IPS-18a (cell line): ENCODE results near the gene IL1RAPL1.

Source experiments
- H3K27ac ChIP-seq: one replicate; pipeline ENCODE4 v1.5.1; 2013; ENCODE audit warnings: low read length
- H3K27me3 ChIP-seq: one replicate; pipeline ENCODE4 v1.6.1; 2013; ENCODE audit warnings: mild to moderate bottlenecking, low read length; ENCODE audit not compliant: control insufficient read depth, insufficient read depth
- H3K36me3 ChIP-seq: one replicate; pipeline ENCODE4 v1.6.1; 2013; ENCODE audit warnings: low read depth, low read length; ENCODE audit not compliant: control insufficient read depth
- H3K4me1 ChIP-seq: one replicate; pipeline ENCODE4 v1.6.1; 2013; ENCODE audit warnings: low read depth, low read length; ENCODE audit not compliant: control insufficient read depth
- H3K4me3 ChIP-seq: one replicate; pipeline ENCODE4 v1.5.1; 2013; ENCODE audit warnings: low read length
- H3K9ac ChIP-seq: one replicate; pipeline ENCODE4 v1.6.1; 2013; ENCODE audit warnings: mild to moderate bottlenecking, low read length, moderate library complexity
- H3K9me3 ChIP-seq: one replicate; pipeline ENCODE4 v1.6.1; 2013; ENCODE audit warnings: low read depth, low read length; ENCODE audit not compliant: control insufficient read depth

IL1RAPL1 gene

DNA sequence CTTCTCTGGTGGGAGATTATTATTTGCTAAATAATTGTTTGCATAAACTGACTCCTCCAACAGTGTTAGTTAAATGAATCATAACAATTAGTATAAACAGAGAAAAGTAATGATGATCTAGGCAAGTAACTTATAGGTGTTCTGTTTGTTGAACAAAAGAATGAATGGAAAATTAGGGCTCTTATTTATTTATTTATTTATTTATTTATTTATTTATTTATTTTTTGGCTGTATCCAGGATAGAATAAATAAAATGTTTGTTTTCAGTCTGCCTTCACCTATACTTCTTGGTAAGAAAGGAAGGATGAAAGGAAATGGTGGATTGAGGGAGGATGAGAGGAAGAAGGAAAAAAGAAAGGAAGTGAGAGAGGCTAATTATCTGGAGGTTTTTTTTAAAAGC is 1066.5 kb downstream of the IL1RAPL1 start:
- H3K4me1 ChIP-seq: no peaks in the 10 kb centered on the region
- H3K27me3 ChIP-seq: no peaks in the 10 kb centered on the region

DNA sequence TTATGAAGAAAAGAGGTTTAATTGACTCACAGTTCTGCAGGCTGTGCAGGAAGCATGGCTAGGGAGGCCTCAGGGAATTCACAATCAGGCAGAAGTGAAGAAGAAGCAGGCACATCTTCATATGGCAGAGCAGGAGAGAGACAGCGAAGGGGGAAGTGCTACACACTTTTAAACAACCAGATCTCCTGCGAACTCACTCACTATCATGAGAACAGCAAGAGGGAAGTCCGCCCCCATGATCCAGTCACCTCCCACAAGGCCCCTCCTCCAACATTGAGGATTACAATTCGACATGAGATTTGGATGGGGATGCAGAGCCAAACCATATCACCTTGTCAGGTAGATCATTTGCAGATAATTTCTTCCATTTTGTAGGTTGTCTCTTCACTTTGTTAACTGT is 1072.7 kb downstream of the IL1RAPL1 start:
- peaks cover 20% of the 10 kb centered on the region for H3K9me3 ChIP-seq
- H3K27me3 ChIP-seq: no peaks in the 10 kb centered on the region
- no peak overlapping the region for H3K27ac ChIP-seq
- H3K36me3 ChIP-seq: no peaks in the 10 kb centered on the region
- H3K4me3 ChIP-seq: no peak overlapping the region
- no peak overlapping the region for H3K9ac ChIP-seq
- H3K4me1 ChIP-seq: no peaks in the 10 kb centered on the region

More for the DNA sequence above, 1066.5 kb downstream of the IL1RAPL1 start:
- no peak overlapping the region for H3K4me3 ChIP-seq
- H3K9me3 ChIP-seq: peaks cover 24% of the 10 kb centered on the region
- H3K36me3 ChIP-seq: no peaks in the 10 kb centered on the region
- H3K9ac ChIP-seq: no peak overlapping the region
- H3K27ac ChIP-seq: no peak overlapping the region

DNA sequence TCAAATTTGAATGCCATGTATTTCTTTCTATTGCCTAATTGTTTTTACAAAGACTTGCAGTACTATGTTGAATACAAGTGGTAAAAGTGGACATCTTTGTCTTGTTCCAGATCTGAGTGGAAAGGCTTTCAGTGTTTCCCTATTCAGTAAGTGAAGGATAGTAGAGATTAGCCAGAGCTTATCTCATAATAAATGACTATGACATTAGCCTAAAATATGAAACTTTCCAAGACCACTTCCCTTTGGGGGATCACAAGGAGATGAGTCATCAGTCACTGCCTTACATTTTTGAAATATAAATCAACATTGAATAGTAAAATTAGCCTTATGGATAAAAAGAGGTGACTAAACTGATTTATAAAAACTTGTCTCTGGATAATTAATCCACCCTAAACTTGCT is 1074.0 kb downstream of the IL1RAPL1 start:
- Histone ChIP-seq H3K9me3 (peaks cover 20% of the 10 kb centered on the region), H3K4me3 (no peak overlapping the region), H3K27me3 (no peaks in the 10 kb centered on the region), H3K4me1 (no peaks in the 10 kb centered on the region), H3K36me3 (no peaks in the 10 kb centered on the region), H3K27ac (no peak overlapping the region), H3K9ac (no peak overlapping the region)

DNA sequence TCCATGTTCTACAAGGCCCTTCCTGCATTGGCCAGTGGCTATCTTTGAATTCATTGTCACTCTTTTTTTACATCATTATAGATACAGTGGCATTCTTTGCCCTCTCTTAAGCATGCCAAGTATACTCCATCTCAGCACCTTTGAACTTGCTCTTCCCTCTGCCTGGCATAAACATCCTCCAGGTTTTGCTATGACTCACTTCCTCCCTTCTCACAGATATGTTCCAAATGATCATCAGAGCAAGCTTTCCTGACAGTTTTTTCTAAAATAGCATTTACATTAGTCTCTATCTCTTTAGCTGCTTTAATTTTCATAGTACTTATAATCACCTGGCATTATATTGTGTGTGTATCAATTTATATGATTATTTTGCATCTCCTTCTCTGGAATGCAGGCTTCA is 1074.9 kb downstream of the IL1RAPL1 start:
- Histone ChIP-seq H3K4me1 (no peaks in the 10 kb centered on the region), H3K27ac (no peak overlapping the region), H3K9ac (no peak overlapping the region), H3K4me3 (no peak overlapping the region), H3K27me3 (no peaks in the 10 kb centered on the region), H3K36me3 (no peaks in the 10 kb centered on the region), H3K9me3 (peaks cover 20% of the 10 kb centered on the region)

DNA sequence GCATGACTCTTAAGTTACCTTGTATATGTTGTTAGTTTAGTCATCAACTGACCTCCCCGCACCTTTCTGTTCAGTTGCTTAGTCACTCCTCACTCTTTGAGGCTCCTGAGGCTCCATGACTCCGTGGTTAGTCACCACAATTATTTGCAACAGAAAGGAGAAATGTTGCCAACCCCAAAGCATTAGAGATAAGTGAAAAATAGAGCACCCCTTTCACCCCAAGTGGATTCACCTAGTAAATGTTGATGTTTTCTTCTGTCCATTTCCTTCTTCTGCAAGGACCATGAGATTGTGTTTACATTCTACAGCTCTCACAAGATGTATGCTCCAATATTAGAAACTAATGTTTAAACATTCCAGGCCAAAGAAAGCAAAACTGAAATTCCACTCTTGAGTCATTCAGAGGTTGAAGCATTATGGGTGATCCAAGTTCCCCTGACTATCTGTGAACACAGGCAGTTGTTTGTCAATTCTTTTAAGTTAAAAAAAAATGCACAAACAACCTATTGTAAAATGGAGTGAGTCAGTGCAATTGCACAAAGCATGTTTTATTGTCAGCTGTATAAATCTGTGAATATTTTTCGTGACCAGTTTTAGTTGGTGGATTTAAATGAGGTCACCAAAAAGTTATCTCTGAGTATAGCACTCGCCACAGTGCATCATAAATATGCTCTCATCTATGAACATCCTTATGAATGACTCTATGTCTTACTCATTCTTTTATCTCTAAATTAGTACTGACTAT is 1075.7 kb downstream of the IL1RAPL1 start:
- H3K27ac ChIP-seq: no peak overlapping the region
- no peak overlapping the region for H3K9ac ChIP-seq

DNA sequence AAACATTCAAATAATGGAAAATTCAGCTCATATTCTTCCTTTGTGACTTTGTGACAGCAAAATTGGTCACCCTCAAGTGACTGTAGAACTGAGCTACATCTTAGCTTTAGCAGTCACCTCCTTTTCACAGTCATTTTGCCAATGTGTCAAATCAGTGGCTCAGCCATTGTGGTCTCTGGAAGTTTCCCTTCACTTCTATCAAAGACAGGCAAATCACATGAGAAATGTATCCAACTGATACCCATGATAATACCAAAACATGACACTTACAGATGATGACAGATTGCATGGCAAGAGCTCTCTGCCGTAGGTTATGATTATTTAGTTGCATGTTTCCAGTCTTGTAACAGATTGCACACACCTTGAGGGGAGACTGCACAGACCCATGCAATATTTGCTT is 1078.3 kb downstream of the IL1RAPL1 start:
- Histone ChIP-seq H3K9me3 (peaks cover 10% of the 10 kb centered on the region), H3K4me3 (no peak overlapping the region), H3K36me3 (no peaks in the 10 kb centered on the region), H3K27ac (no peak overlapping the region), H3K4me1 (no peaks in the 10 kb centered on the region), H3K9ac (no peak overlapping the region), H3K27me3 (no peaks in the 10 kb centered on the region)

More for the DNA sequence above, 1075.7 kb downstream of the IL1RAPL1 start:
- peaks cover 16% of the 10 kb centered on the region for H3K9me3 ChIP-seq
- H3K4me1 ChIP-seq: no peaks in the 10 kb centered on the region
- H3K4me3 ChIP-seq: no peak overlapping the region
- H3K27me3 ChIP-seq: no peaks in the 10 kb centered on the region
- no peaks in the 10 kb centered on the region for H3K36me3 ChIP-seq

DNA sequence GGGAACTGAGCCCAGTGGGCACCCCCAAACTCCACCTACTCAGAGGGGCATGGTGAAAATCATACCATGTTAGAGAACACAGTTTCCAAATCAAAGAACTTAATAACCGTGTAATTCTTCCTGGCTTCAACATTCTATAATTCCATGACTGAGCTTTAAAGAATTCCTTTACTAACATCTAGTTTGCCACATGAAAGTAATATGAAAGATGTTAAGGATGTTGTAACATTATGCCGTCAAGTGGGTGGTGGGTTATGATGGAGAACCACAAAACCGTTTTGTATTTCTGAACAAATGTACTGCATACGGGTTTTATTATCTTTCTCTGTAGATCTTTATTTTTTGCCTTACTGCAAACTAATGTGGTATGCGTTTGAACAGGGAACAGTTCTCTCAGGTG is 1079.1 kb downstream of the IL1RAPL1 start:
- H3K4me1 ChIP-seq: no peaks in the 10 kb centered on the region

DNA sequence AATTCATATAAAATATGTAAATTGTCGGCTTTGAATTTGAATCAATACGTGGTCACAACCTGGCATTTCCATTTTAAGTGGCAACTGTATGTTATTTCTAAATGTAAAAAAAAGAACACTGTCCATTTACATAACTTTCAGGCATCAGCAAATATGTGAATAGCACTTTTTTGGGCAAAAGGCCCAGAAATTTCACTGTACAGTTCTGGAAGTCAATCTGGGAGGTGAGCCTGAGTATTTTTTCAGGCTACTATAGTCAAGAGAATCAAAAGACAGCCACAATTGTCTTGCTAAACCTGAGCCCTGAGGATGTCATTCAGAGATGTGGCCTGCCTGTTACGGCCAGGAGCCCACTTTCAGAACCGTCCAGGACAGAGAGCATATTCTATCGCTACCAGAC is 1084.2 kb downstream of the IL1RAPL1 start:
- Histone ChIP-seq H3K9me3 (peaks cover 13% of the 10 kb centered on the region), H3K36me3 (no peaks in the 10 kb centered on the region), H3K27ac (no peak overlapping the region), H3K9ac (no peak overlapping the region), H3K27me3 (no peaks in the 10 kb centered on the region), H3K4me3 (no peak overlapping the region), H3K4me1 (no peaks in the 10 kb centered on the region)

More for the DNA sequence above, 1079.1 kb downstream of the IL1RAPL1 start:
- H3K9me3 ChIP-seq: peaks cover 6% of the 10 kb centered on the region
- no peaks in the 10 kb centered on the region for H3K36me3 ChIP-seq
- H3K9ac ChIP-seq: no peak overlapping the region
- H3K4me3 ChIP-seq: no peak overlapping the region
- no peak overlapping the region for H3K27ac ChIP-seq
- H3K27me3 ChIP-seq: no peaks in the 10 kb centered on the region

DNA sequence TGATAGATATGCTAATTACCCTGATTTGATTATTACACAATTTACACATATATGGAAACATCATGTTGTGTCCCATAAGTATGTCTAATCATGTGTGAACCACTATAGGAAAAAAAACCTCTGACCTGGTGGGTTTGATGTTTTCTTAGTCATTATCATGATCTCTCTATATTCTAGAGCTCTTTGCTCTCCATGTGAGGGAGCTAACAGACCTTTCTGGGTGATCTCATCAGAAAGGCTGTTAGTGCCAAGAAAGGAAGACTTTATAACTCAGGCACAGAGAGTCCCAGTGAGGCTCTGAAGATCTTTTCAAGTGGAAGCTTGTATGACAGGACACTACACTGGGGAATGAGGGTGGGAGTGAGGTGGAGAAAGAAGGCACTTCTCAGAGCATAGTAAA is 1100.4 kb downstream of the IL1RAPL1 start:
- H3K36me3 ChIP-seq: no peaks in the 10 kb centered on the region
- no peak overlapping the region for H3K27ac ChIP-seq

DNA sequence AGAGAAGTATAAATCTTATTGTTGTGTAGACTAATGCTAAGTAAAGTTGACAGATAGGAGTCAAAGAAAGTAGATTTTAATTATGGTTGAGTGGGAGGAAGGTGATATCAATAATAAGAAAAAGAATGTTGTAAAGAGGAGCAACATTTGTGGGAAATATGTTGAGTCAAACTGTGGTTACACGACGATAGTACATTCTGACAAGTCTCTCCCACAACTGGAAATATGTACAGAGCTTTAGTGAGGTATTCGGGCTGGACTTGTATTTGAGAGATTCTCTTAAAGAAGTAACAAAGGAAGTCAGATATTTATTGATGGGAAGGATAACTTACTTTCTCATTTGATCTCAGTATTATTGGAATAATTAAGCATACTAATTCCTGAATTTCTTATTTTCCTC is 1102.8 kb downstream of the IL1RAPL1 start:
- Histone ChIP-seq H3K36me3 (no peaks in the 10 kb centered on the region), H3K27me3 (no peaks in the 10 kb centered on the region), H3K27ac (no peak overlapping the region), H3K4me3 (no peak overlapping the region), H3K9ac (no peak overlapping the region), H3K4me1 (no peaks in the 10 kb centered on the region), H3K9me3 (peaks cover 7% of the 10 kb centered on the region)

More for the DNA sequence above, 1100.4 kb downstream of the IL1RAPL1 start:
- H3K4me3 ChIP-seq: no peak overlapping the region
- H3K4me1 ChIP-seq: no peaks in the 10 kb centered on the region
- H3K9ac ChIP-seq: no peak overlapping the region
- H3K9me3 ChIP-seq: peaks cover 8% of the 10 kb centered on the region
- no peaks in the 10 kb centered on the region for H3K27me3 ChIP-seq

DNA sequence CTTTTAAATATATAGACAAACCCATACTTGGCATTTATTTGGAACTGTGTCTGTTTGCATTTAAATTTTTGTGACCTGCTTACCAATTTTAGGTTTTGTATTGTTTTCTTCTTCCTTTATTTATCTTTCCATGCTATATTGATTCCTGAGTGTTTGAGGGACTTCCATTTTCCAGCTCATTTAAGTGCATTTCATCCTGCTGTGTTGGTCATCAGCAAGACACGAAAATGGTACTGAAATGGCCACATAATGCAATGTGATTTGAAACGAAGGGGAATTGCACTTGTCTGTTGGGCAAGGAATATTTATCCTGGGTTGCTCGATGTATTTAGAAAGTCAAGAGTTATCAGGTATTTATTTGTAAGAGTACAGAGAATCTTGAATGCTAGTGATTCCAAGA is 1103.8 kb downstream of the IL1RAPL1 start:
- Histone ChIP-seq H3K4me3 (no peak overlapping the region), H3K4me1 (no peaks in the 10 kb centered on the region), H3K9me3 (peaks cover 7% of the 10 kb centered on the region), H3K9ac (no peak overlapping the region), H3K27me3 (no peaks in the 10 kb centered on the region), H3K27ac (no peak overlapping the region), H3K36me3 (no peaks in the 10 kb centered on the region)

DNA sequence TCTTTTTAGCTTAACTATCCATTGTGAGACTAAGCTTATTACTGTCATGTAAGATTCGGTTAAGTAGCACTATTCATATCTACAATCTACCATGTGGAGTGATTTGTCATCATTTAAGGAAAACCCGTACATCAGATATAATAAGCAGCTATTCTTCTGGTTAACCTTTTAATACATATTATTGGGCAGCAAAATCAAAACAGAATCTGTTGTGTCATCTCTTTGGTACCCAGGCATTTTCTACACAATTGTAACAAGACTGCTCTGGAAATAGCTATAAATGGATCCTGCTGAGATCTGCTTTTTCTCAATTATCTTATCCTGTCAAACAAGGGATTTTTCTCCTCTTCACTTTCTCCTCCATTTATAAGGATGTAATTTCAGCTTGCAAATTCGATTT is 1106.7 kb downstream of the IL1RAPL1 start:
- no peaks in the 10 kb centered on the region for H3K4me1 ChIP-seq
- no peak overlapping the region for H3K4me3 ChIP-seq
- H3K9me3 ChIP-seq: peaks cover 14% of the 10 kb centered on the region
- H3K27ac ChIP-seq: no peak overlapping the region
- H3K36me3 ChIP-seq: no peaks in the 10 kb centered on the region
- no peaks in the 10 kb centered on the region for H3K27me3 ChIP-seq
- no peak overlapping the region for H3K9ac ChIP-seq
